Stomach (tissue), 4 donors: Measurements from ENCODE around the gene NYAP1.

ENCODE experiments used
- CTCF ChIP-seq, 7 experiments: fragments of 450-650 bp in 4 of 7; fragments of 200-600 bp in 3 of 7; sonication (generic) in 3 of 7; IDR thresholded peaks; one replicate each; pipeline ENCODE4 v1.5.1; 2016 to 2019; ENCODE audit warnings: antibody characterized with exemption in 7 of 7, control low read depth in 2 of 7, mild to moderate bottlenecking in 1 of 7
- EP300 ChIP-seq: sonication (generic); formaldehyde crosslinking; IDR thresholded peaks from one replicate; pipeline ENCODE4 v1.6.1; 2017; ENCODE audit warnings: antibody characterized with exemption
- POLR2A ChIP-seq, 4 donors: fragments of 450-650 bp; IDR thresholded peaks; one replicate each; pipeline ENCODE4 v1.6.1; 2016; ENCODE audit warnings: antibody characterized with exemption in 4 of 4, control low read depth in 2 of 4, mild to moderate bottlenecking in 1 of 4, moderate library complexity in 1 of 4
- POLR2AphosphoS5 ChIP-seq, 3 donors: sonication (generic); formaldehyde crosslinking; IDR thresholded peaks; one replicate each; pipeline ENCODE4 v1.6.1; 2016; ENCODE audit warnings: antibody characterized with exemption in 3 of 3

- no peak for TF ChIP-seq POLR2AphosphoS5 (IDR thresholded peaks at IDR 0.05)
- TF ChIP-seq CTCF (IDR thresholded peaks at IDR 0.05) = no peak
- TF ChIP-seq POLR2A (IDR thresholded peaks at IDR 0.05) = no peak
- TF ChIP-seq EP300 = no peak
These were observed 37.7 kb upstream of the NYAP1 start for GRCh38 chr7:100446040-100446439.
